Coronary artery (tissue), 2 donors: ENCODE data around the gene BBS9.

Experiments used
- DNase-seq: peaks from one replicate; pipeline ENCODE4 v3.0.0-alpha.2; 2017; ENCODE audit warnings: low spot score
- H3K27ac ChIP-seq, 2 donors: fragments of 200-600 bp; sonication (generic); one replicate each; pipeline ENCODE4 v1.5.1; 2016 to 2019
- H3K4me3 ChIP-seq: fragments of 200-600 bp; sonication (generic); 2 replicates; pipeline ENCODE4 v1.5.1; 2016; ENCODE audit warnings: mild to moderate bottlenecking, moderate library complexity
- TF ChIP-seq, protein P1 (sequence below): fragments of 200-600 bp; sonication (generic); IDR thresholded peaks from one replicate; pipeline ENCODE4 v1.5.1; 2019; ENCODE audit warnings: antibody characterized with exemption

The BBS9 gene

GRCh38 chr7:33325754-33326484, 196.6 kb downstream of the BBS9 start:
- Histone ChIP-seq H3K27ac (no peak overlapping the region), H3K4me3 (no peak overlapping the region)
- no peak for DNase-seq
- TF ChIP-seq, protein P1, sequence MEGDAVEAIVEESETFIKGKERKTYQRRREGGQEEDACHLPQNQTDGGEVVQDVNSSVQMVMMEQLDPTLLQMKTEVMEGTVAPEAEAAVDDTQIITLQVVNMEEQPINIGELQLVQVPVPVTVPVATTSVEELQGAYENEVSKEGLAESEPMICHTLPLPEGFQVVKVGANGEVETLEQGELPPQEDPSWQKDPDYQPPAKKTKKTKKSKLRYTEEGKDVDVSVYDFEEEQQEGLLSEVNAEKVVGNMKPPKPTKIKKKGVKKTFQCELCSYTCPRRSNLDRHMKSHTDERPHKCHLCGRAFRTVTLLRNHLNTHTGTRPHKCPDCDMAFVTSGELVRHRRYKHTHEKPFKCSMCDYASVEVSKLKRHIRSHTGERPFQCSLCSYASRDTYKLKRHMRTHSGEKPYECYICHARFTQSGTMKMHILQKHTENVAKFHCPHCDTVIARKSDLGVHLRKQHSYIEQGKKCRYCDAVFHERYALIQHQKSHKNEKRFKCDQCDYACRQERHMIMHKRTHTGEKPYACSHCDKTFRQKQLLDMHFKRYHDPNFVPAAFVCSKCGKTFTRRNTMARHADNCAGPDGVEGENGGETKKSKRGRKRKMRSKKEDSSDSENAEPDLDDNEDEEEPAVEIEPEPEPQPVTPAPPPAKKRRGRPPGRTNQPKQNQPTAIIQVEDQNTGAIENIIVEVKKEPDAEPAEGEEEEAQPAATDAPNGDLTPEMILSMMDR = no peak

- Histone ChIP-seq H3K27ac (no peak overlapping the region), H3K4me3 (no peak overlapping the region)
- DNase-seq = no peak
- TF ChIP-seq, protein P1 = no peak
These were observed 197.1 kb downstream of the BBS9 start for GRCh38 chr7:33326485-33326848.

DNA sequence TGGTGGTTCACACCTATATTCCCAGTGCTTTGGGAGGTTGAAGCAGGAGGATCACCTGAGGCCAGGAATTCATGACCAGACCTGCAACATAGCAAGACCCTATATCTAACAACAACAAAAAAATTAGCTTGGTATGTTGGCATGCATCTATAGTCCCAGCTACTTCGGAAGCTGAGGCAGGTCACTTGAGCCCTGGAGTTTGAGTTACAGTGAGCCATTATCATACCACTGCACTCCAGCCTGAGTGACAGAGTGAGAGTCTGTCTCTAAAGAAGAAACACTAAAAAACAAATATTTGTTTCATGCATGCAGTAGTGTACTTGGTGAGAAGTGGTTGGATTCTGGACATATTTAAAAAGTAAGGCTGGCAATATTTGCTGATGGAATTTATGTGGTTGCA, 198.1 kb downstream of the BBS9 start:
- Histone ChIP-seq H3K4me3 (no peak overlapping the region), H3K27ac (no peak overlapping the region)
- no peak for DNase-seq
- TF ChIP-seq, protein P1 = no peak

GRCh38 chr7:33334349-33334748, 205.0 kb downstream of the BBS9 start:
- Histone ChIP-seq H3K27ac (no peak overlapping the region), H3K4me3 (no peak overlapping the region)
- TF ChIP-seq, protein P1 = no peak
- no peak for DNase-seq

DNA sequence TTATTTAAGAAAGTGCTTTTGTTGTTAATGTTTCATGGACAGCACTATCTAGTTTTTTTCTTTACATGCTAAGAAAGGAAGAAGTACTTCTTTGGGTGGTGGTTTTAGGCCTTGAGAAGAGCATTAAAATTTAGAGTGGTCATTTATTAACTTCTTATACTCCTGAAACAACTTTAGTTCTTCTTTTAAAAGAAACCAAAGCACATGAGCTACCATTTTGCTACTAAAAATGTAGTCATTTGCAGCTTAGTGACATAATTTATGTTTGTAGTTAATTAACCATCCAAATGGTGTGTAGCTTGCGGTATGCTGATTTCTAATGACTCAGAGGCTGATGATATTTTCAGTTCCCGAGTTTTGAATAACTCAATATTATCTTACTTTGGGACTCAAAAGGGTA, 207.5 kb downstream of the BBS9 start:
- TF ChIP-seq, protein P1 = no peak
- DNase-seq = no peak
- H3K4me3 ChIP-seq = no peak overlapping the region
- H3K27ac ChIP-seq = no peak overlapping the region

GRCh38 chr7:33339074-33339790, 209.9 kb downstream of the BBS9 start:
- Histone ChIP-seq H3K27ac (no peak overlapping the region), H3K4me3 (no peak overlapping the region)
- DNase-seq = no peak
- TF ChIP-seq, protein P1 = no peak

DNA sequence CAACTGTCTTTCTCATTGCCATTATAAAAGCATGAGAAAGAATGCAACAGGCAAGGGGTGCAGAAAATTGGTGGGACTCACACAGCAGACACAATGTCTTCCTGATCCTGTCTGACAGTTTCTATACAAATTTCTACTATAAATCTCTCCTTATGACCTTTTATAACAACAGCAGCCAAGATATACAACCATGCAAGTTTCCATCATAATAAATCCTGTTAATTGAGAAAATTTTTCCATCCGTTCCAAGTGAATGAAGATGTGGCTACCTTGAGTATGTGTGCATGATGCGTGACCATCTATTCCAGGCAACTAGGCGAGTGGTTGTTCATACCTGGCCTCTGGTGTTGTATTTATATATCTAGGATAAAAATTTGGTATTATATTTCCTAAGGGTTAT, 216.7 kb downstream of the BBS9 start:
- TF ChIP-seq, protein P1 = no peak
- H3K27ac ChIP-seq = no peak overlapping the region
- no peak overlapping the region for H3K4me3 ChIP-seq
- no peak for DNase-seq
